IMR-90 (cell line): ENCODE data around the gene GSDMA. TPM values are rescaled to one million over a fixed set of nuclear protein-coding genes. Genes with fewer than 3 reads are reported as not detected.

Experiments used
- ATAC-seq: fragments of 200-7000 bp; cut with Tn5 transposase; 2 replicates; pipeline ENCODE4 v1.9.1; 2020; ENCODE audit warnings: low read depth, mild to moderate bottlenecking, moderate library complexity
- BruUV-seq: library from RNA; stranded (reverse); fragments of 400-500 nt; replicated peaks from 2 replicates; lab custom pipeline; 2021; lab: Mats Ljungman, UMichigan
- CTCF ChIA-PET: fragments of 300-600 bp; formaldehyde crosslinking; extraction: SDS; loops from one replicate; lab custom pipeline; 2021; ENCODE audit warnings: antibody characterized with exemption; lab: Yijun Ruan, JAX
- POLR2A ChIA-PET: fragments of 300-600 bp; sonication (Branson Sonifier 250); formaldehyde crosslinking; loops from one replicate; lab custom pipeline; 2022; ENCODE audit warnings: antibody characterized with exemption; ENCODE audit not compliant: unreplicated experiment; lab: Charles Lee
- DNase-seq: peaks from one replicate; pipeline ENCODE4 v3.0.0; 2013
- H2AFZ ChIP-seq: replicated peaks from 2 replicates; pipeline ENCODE3; 2013; ENCODE audit warnings: low read length, mild to moderate bottlenecking; ENCODE audit not compliant: poor library complexity
- H2AK5ac ChIP-seq: 2 replicates; pipeline ENCODE4 v1.6.1; 2013; ENCODE audit warnings: low read depth, low read length, inconsistent platforms
- H2AK9ac ChIP-seq: replicated peaks from 2 replicates; pipeline ENCODE3; 2013; ENCODE audit warnings: mild to moderate bottlenecking, low read depth, low read length, moderate library complexity; ENCODE audit not compliant: poor library complexity
- H2BK120ac ChIP-seq: 2 replicates; pipeline ENCODE4 v1.6.1; 2013; ENCODE audit warnings: low read depth, low read length, inconsistent platforms
- H2BK15ac ChIP-seq: 3 replicates; pipeline ENCODE4 v1.6.1; 2013; ENCODE audit warnings: low read depth, low read length, inconsistent platforms
- H2BK20ac ChIP-seq: 2 replicates; pipeline ENCODE4 v1.6.1; 2013; ENCODE audit warnings: low read depth, mild to moderate bottlenecking, inconsistent platforms, low read length, moderate library complexity
- H2BK5ac ChIP-seq: 2 replicates; pipeline ENCODE4 v1.6.1; 2013; ENCODE audit warnings: mild to moderate bottlenecking, low read depth, low read length, inconsistent platforms; ENCODE audit not compliant: poor library complexity, severe bottlenecking
- H3K14ac ChIP-seq: replicated peaks from 2 replicates; pipeline ENCODE4 v1.6.1; 2013; ENCODE audit warnings: low read depth, low read length, inconsistent platforms
- H3K18ac ChIP-seq: 2 replicates; pipeline ENCODE4 v1.6.1; 2013; ENCODE audit warnings: low read depth, low read length, control low read depth
- H3K23ac ChIP-seq: 2 replicates; pipeline ENCODE4 v1.6.1; 2013; ENCODE audit warnings: low read depth, low read length, inconsistent platforms
- H3K27ac ChIP-seq: 2 replicates; pipeline ENCODE4 v1.5.1; 2013; ENCODE audit warnings: mild to moderate bottlenecking, control low read depth, low read length; ENCODE audit not compliant: insufficient read depth
- H3K27me3 ChIP-seq: 2 replicates; pipeline ENCODE4 v1.6.1; 2013; ENCODE audit warnings: low read length; ENCODE audit not compliant: control insufficient read depth, insufficient read depth
- H3K36me3 ChIP-seq: 2 replicates; pipeline ENCODE4 v1.6.1; 2013; ENCODE audit warnings: low read length, mixed read lengths; ENCODE audit not compliant: control insufficient read depth, insufficient read depth
- H3K4ac ChIP-seq: 2 replicates; pipeline ENCODE4 v1.6.1; 2013; ENCODE audit warnings: low read depth, low read length, inconsistent platforms
- H3K4me1 ChIP-seq: 2 replicates; pipeline ENCODE4 v1.6.1; 2013; ENCODE audit warnings: low read length, mixed read lengths; ENCODE audit not compliant: control insufficient read depth, insufficient read depth
- H3K4me2 ChIP-seq: 2 replicates; pipeline ENCODE4 v1.6.1; 2013; ENCODE audit warnings: low read depth, mild to moderate bottlenecking, control low read depth, low read length, moderate library complexity
- H3K4me3 ChIP-seq: 2 replicates; pipeline ENCODE4 v1.5.1; 2013; ENCODE audit warnings: low read depth, mild to moderate bottlenecking, control low read depth, low read length, moderate library complexity; ENCODE audit not compliant: insufficient read depth
- H3K56ac ChIP-seq: 2 replicates; pipeline ENCODE4 v1.6.1; 2013; ENCODE audit warnings: low read length, inconsistent platforms; ENCODE audit not compliant: insufficient read depth; ENCODE audit errors: extremely low read depth
- H3K79me1 ChIP-seq, 2 experiments: 2 replicates each; pipeline ENCODE4 v1.6.1; 2013; ENCODE audit warnings: low read length in 2 of 2, inconsistent platforms in 1 of 2, low read depth in 1 of 2
- H3K9ac ChIP-seq: 2 replicates; pipeline ENCODE4 v1.6.1; 2013; ENCODE audit warnings: low read depth, low read length, control low read depth
- H3K9me1 ChIP-seq: 2 replicates; pipeline ENCODE4 v1.6.1; 2013; ENCODE audit warnings: low read length, inconsistent platforms; ENCODE audit not compliant: insufficient read depth
- H3K9me3 ChIP-seq: 2 replicates; pipeline ENCODE4 v1.6.1; 2013; ENCODE audit warnings: low read length; ENCODE audit not compliant: control insufficient read depth, insufficient read depth
- H4K20me1 ChIP-seq: 2 replicates; pipeline ENCODE4 v1.6.1; 2013; ENCODE audit warnings: low read length, inconsistent platforms; ENCODE audit not compliant: insufficient read depth
- H4K5ac ChIP-seq: 2 replicates; pipeline ENCODE4 v1.6.1; 2013; ENCODE audit warnings: mild to moderate bottlenecking, low read depth, low read length, control low read depth
- H4K8ac ChIP-seq, 2 experiments: 2 replicates each; pipeline ENCODE4 v1.6.1; 2013; ENCODE audit warnings: low read depth in 2 of 2, low read length in 2 of 2, control low read depth in 1 of 2, inconsistent platforms in 1 of 2
- H4K91ac ChIP-seq: 2 replicates; pipeline ENCODE4 v1.6.1; 2013; ENCODE audit warnings: low read depth, low read length, inconsistent platforms; ENCODE audit not compliant: insufficient read depth
- MAFK ChIP-seq: IDR thresholded peaks from 2 replicates; pipeline ENCODE4 v1.6.1; 2012; ENCODE audit warnings: low read depth, low read length, improper control_type of control experiment
- MXI1 ChIP-seq: IDR thresholded peaks from 2 replicates; pipeline ENCODE4 v1.6.1; 2012; ENCODE audit warnings: low read depth, mild to moderate bottlenecking, low read length, moderate library complexity, borderline replicate concordance
- WGBS, 2 experiments: methylation state at CpG; one replicate each; pipeline versions ENCODE4 v1.1.5 to v1.1.7; 2013; ENCODE audit warnings: missing lambda C conversion rate in 2 of 2; ENCODE audit not compliant: insufficient read length in 1 of 2; ENCODE audit errors: extremely low coverage in 2 of 2; 5-methylcytosine and 5-hydroxymethylcytosine counted together
- dilution Hi-C: fragments of 300-500 bp; cut with HindIII; formaldehyde crosslinking; loops from one replicate; pipeline ENCODE4 v1.14.3; 2018; ENCODE audit warnings: low sequenced_read_pairs; ENCODE audit not compliant: unreplicated experiment
- in situ Hi-C: fragments of 300-500 bp; cut with MboI; formaldehyde crosslinking; loops from 3 replicates; pipeline ENCODE4 v1.14.3; 2019; ENCODE audit warnings: low sequenced_read_pairs, inconsistent platforms, mixed read lengths
- intact Hi-C: fragments of 100-400 bp; cut with micrococcal nuclease; formaldehyde crosslinking; loops from 2 replicates; pipeline ENCODE4 v1.10.0; 2022
- polyA plus RNA-seq, 3 experiments: library from polyadenylated mRNA; depleted of rRNA; stranded (reverse); fragments of >200 nt; gene quantifications; 2 replicates each; pipeline ENCODE4 v1.2.3, GENCODE V29; 2012; ENCODE audit warnings: low replicate concordance in 1 of 3
- total RNA-seq: library from RNA; depleted of rRNA; stranded (reverse); fragments of >200 nt; gene quantifications from 2 replicates; pipeline ENCODE4 v1.2.3, GENCODE V29; 2012

The GSDMA gene
- total and polyA plus RNA-seq, 2 of the 4 experiments (the other 2 are of a cell fraction) = not detected

DNA sequence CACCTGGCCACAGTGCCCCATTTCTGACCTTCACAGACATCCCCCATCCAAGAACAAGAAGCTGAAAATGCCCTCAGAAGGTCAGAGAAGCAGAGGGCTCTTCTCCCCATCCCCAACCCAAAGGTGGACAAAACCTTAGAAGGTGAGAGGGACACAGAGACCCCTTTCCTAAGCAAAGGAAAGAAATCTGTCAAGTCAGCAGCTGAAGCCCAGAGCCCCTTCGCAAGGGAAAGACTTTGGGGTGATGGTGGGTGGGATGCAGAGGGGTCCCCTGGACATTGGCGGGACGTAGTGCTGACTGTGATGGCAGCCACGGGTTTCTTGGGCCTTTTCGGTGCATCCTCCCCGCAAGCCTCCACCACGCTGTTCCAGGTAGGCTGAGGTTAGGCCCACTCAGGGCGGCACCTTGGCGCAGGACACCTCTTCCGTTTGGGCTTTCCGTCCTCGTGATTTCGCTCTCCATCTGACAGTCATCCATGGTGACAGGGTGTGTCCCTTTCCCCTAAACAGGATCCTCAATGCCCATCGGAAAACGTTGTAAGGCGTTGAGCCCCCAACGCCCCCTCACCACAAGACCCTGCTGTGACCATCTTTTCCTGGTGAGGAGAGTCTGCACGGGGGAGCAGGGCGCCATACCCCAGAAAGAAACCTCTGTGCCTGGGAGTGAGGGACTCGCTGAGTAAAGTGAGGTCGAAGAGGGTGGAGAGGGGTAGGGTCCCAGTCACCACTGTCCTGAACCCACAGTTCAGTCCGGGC is 10.7 kb upstream of the GSDMA start:
- H4K20me1 ChIP-seq = no peaks in the 10 kb centered on the region
- H3K9me3 ChIP-seq = no peaks in the 10 kb centered on the region
- dilution Hi-C loops (no loop called here), intact Hi-C loops (loop anchor here (2.0 kb wide), 1 partner anchor 23 kb away; no protein-coding TSS in a partner anchor), in situ Hi-C loops (no loop called here)
- peak overlapping the region; percentile 68; the same call in 1 of the 2 replicates for H4K91ac ChIP-seq
- H3K36me3 ChIP-seq = no peaks in the 10 kb centered on the region
- H4K8ac ChIP-seq = peak overlapping the region; percentile 90 to 98; a peak in 3 of 4 replicates
- H2AFZ ChIP-seq = peak overlapping the region; percentile 99
- H3K4me3 ChIP-seq = peak overlapping the region; percentile 64
- H3K4me1 ChIP-seq = peaks cover 7% of the 10 kb centered on the region
- peak overlapping the region; percentile 97 for H4K5ac ChIP-seq
- peak overlapping the region; percentile 73 for H2BK120ac ChIP-seq
- H2BK20ac ChIP-seq = peak overlapping the region; percentile 79; the same call in 1 of the 2 replicates
- no peaks in the 10 kb centered on the region; the same call in 1 of the 2 replicates for H3K27me3 ChIP-seq
- no peak for ATAC-seq
- H3K23ac ChIP-seq = peak overlapping the region; percentile 80; the same call in 1 of the 2 replicates
- H2AK9ac ChIP-seq = peak overlapping the region; percentile 89
- H2BK15ac ChIP-seq = peak overlapping the region; percentile 81; the same call in 1 of the 3 replicates
- TF ChIP-seq MAFK (peak; percentile 54; the same call in 1 of the 2 replicates), MXI1 (no peak)
- no peak overlapping the region for H3K56ac ChIP-seq
- BruUV-seq = no TSS peak
- CTCF ChIA-PET = no interaction called here
- peaks cover 0 to 4% of the 10 kb centered on the region in 2 experiments; a peak in 1 of 4 replicates for H3K79me1 ChIP-seq
- H3K4me2 ChIP-seq = peak overlapping the region; percentile 100
- H3K9me1 ChIP-seq = peaks cover 12% of the 10 kb centered on the region
- H3K18ac ChIP-seq = peak overlapping the region; percentile 93
- 52% methylated on average over 9 of the region's 22 CpGs; no CpG with 5 or more reads in 1 of the 2 experiments for WGBS, 2 experiments
- H3K14ac ChIP-seq = peak overlapping the region; percentile 98
- H3K4ac ChIP-seq = peak overlapping the region; percentile 85
- H2BK5ac ChIP-seq = peak overlapping the region; percentile 69
- DNase-seq = no peak
- peak overlapping the region; percentile 26; the same call in 1 of the 2 replicates for H3K27ac ChIP-seq
- H2AK5ac ChIP-seq = peak overlapping the region; percentile 81
- POLR2A ChIA-PET = interaction anchor here (0.6 kb wide), 1 partner anchor 1075 kb away, joined by 3 read pairs; the partner anchor contains the start of gene KRTAP1-5
- H3K9ac ChIP-seq = peak overlapping the region; percentile 78; the same call in 1 of the 2 replicates
